CD4-positive, alpha-beta T cell (primary cell): ENCODE results near the gene CFL1. TPM values are rescaled to one million over a fixed set of nuclear protein-coding genes. Genes with fewer than 3 reads are reported as not detected.

Source experiments
- ATAC-seq: fragments of 200-7000 bp; cut with Tn5 transposase; one replicate; pipeline ENCODE4 v1.10.0; 2022; ENCODE audit warnings: mild to moderate bottlenecking; ENCODE audit not compliant: poor library complexity
- CTCF ChIA-PET: fragments of 350-600 bp; sonication (Branson Sonifier 250); formaldehyde crosslinking; loops from one replicate; lab custom pipeline; 2021; ENCODE audit warnings: antibody characterized with exemption, inconsistent platforms; lab: Charles Lee
- POLR2A ChIA-PET: fragments of 350-600 bp; sonication (Branson Sonifier 250); formaldehyde crosslinking; loops from one replicate; lab custom pipeline; 2021; ENCODE audit warnings: antibody characterized with exemption, inconsistent platforms; lab: Charles Lee
- DNase-seq, 14 experiments: peaks; one replicate each; pipeline ENCODE4 v3.0.0-alpha.2; 2013 to 2020; ENCODE audit warnings: mixed read lengths in 2 of 14
- H3K27ac ChIP-seq, 2 donors: one replicate each; pipeline versions ENCODE4 v1.5.1 to v1.7.0; 2013; ENCODE audit warnings: low read length in 2 of 2, low read depth in 1 of 2, mild to moderate bottlenecking in 1 of 2
- H3K27me3 ChIP-seq, 2 experiments: 1 replicate in 1 of 2; 2 replicates in 1 of 2; pipeline versions ENCODE4 v1.6.1 to v1.7.0; 2013; ENCODE audit warnings: low read length in 2 of 2, control low read depth in 1 of 2, mild to moderate bottlenecking in 1 of 2, moderate library complexity in 1 of 2; ENCODE audit not compliant: insufficient read depth in 2 of 2, control insufficient read depth in 1 of 2
- H3K36me3 ChIP-seq: one replicate; pipeline ENCODE4 v1.6.1; 2013; ENCODE audit warnings: low read length, control low read depth; ENCODE audit not compliant: insufficient read depth
- H3K4me1 ChIP-seq: one replicate; pipeline ENCODE4 v1.6.1; 2013; ENCODE audit warnings: low read length, control low read depth; ENCODE audit not compliant: insufficient read depth
- H3K4me3 ChIP-seq: one replicate; pipeline ENCODE4 v1.5.1; 2013; ENCODE audit warnings: mild to moderate bottlenecking, low read length, moderate library complexity
- H3K9me3 ChIP-seq, 2 experiments: 1 replicate in 1 of 2; 2 replicates in 1 of 2; pipeline versions ENCODE4 v1.6.1 to v1.7.0; 2013; ENCODE audit warnings: low read length in 2 of 2, mild to moderate bottlenecking in 2 of 2, control low read depth in 1 of 2, moderate library complexity in 1 of 2; ENCODE audit not compliant: control insufficient read depth in 1 of 2, insufficient read depth in 1 of 2
- H3K27ac Mint-ChIP-seq: one replicate; pipeline ENCODE4 v1.8.0; 2020; ENCODE audit warnings: mixed read lengths
- H3K27me3 Mint-ChIP-seq: one replicate; pipeline ENCODE4 v1.8.0; 2021; ENCODE audit warnings: mixed read lengths
- H3K36me3 Mint-ChIP-seq: one replicate; pipeline ENCODE4 v1.8.0; 2021; ENCODE audit warnings: low read depth, mixed read lengths
- H3K4me1 Mint-ChIP-seq: one replicate; pipeline ENCODE4 v1.8.0; 2021; ENCODE audit warnings: low read depth, mixed read lengths
- H3K4me3 Mint-ChIP-seq: one replicate; pipeline ENCODE4 v1.8.0; 2020; ENCODE audit warnings: mild to moderate bottlenecking, mixed read lengths
- H3K9me3 Mint-ChIP-seq: one replicate; pipeline ENCODE4 v1.8.0; 2020; ENCODE audit warnings: mixed read lengths
- intact Hi-C, 2 experiments: fragments of 100-400 bp; cut with DNase I in 1 of 2; cut with micrococcal nuclease in 1 of 2; formaldehyde crosslinking; loops; one replicate each; pipeline versions ENCODE4 v1.15.1 to v1.9.0; 2023 to 2025; cut with DNase I, micrococcal nuclease
- total RNA-seq, 174 experiments: library from RNA in 2 of 174; stranded (reverse) in 2 of 174; gene quantifications; one replicate each; pipeline ENCODE4 v1.2.3 and lab custom pipeline; 2021 to 2026
- TF ChIP-seq, protein P1 (sequence below): fragments of 200-600 bp; IDR thresholded peaks from one replicate; pipeline ENCODE4 v1.8.0; 2022; ENCODE audit warnings: antibody characterized with exemption, mild to moderate bottlenecking

CFL1 gene
- total RNA-seq, 2 experiments from 2014 or later, result 322 to 331 TPM

DNA sequence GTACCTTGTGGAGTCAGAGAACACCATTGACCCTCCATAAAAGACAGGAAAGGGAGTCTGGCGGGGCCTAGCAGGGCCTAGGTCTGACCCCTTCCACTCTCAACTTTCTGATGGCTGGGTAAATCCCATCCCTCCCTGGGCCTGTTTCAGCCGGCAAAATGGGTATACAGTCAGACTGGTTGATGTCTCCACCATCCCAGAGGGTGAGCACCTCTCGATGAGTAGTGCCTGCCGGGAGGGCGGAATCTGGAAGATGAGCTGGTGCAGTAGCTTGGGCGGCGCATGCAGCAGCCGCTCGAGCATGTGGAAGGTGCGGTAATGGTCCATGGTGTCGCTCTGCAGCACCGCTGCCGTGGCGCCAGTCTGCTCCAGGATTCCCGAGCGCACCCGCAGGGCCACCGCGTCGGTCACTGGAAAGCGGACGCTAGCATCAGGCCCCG, 29.8 kb upstream of the CFL1 start:
- no peak for DNase-seq
- intact Hi-C loops, result loop anchor here (1.0 to 10.0 kb wide), 9 partner anchors 15 to 173 kb away; partner anchors contain the start of genes C11orf68 (in 2 of the 2), DRAP1 (in 2 of the 2), BANF1 (in 1 of the 2) and CFL1 (in 1 of the 2)
- Mint-ChIP-seq H3K27me3 (no peaks in the 10 kb centered on the region), H3K36me3 (peaks cover 48% of the 10 kb centered on the region), H3K4me3 (peak overlapping the region; percentile 87), H3K27ac (peak overlapping the region; percentile 95), H3K9me3 (no peaks in the 10 kb centered on the region), H3K4me1 (peaks cover 58% of the 10 kb centered on the region)
- H3K27me3 ChIP-seq, result no peaks in the 10 kb centered on the region
- peaks cover 62% of the 10 kb centered on the region for H3K4me1 ChIP-seq
- peak overlapping the region; percentile 88 to 91 for H3K27ac ChIP-seq
- peaks cover 29% of the 10 kb centered on the region for H3K36me3 ChIP-seq
- POLR2A ChIA-PET, result interaction anchor here (0.6 to 5.8 kb wide), 17 partner anchors 12 to 388 kb away, joined by 3 to 248 read pairs (median 17); partner anchors contain the start of genes AP5B1, C11orf68, CFL1 and DRAP1
- CTCF ChIA-PET, result interaction anchor here (0.5 to 5.2 kb wide), 27 partner anchors 7 to 346 kb away, joined by 3 to 80 read pairs (median 8); partner anchors contain the start of genes AP5B1, BANF1, C11orf68 and CFL1
- H3K9me3 ChIP-seq, result no peaks in the 10 kb centered on the region
- H3K4me3 ChIP-seq, result peak overlapping the region; percentile 93
- TF ChIP-seq, protein P1, sequence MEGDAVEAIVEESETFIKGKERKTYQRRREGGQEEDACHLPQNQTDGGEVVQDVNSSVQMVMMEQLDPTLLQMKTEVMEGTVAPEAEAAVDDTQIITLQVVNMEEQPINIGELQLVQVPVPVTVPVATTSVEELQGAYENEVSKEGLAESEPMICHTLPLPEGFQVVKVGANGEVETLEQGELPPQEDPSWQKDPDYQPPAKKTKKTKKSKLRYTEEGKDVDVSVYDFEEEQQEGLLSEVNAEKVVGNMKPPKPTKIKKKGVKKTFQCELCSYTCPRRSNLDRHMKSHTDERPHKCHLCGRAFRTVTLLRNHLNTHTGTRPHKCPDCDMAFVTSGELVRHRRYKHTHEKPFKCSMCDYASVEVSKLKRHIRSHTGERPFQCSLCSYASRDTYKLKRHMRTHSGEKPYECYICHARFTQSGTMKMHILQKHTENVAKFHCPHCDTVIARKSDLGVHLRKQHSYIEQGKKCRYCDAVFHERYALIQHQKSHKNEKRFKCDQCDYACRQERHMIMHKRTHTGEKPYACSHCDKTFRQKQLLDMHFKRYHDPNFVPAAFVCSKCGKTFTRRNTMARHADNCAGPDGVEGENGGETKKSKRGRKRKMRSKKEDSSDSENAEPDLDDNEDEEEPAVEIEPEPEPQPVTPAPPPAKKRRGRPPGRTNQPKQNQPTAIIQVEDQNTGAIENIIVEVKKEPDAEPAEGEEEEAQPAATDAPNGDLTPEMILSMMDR, result no peak
- ATAC-seq, result no peak

DNA sequence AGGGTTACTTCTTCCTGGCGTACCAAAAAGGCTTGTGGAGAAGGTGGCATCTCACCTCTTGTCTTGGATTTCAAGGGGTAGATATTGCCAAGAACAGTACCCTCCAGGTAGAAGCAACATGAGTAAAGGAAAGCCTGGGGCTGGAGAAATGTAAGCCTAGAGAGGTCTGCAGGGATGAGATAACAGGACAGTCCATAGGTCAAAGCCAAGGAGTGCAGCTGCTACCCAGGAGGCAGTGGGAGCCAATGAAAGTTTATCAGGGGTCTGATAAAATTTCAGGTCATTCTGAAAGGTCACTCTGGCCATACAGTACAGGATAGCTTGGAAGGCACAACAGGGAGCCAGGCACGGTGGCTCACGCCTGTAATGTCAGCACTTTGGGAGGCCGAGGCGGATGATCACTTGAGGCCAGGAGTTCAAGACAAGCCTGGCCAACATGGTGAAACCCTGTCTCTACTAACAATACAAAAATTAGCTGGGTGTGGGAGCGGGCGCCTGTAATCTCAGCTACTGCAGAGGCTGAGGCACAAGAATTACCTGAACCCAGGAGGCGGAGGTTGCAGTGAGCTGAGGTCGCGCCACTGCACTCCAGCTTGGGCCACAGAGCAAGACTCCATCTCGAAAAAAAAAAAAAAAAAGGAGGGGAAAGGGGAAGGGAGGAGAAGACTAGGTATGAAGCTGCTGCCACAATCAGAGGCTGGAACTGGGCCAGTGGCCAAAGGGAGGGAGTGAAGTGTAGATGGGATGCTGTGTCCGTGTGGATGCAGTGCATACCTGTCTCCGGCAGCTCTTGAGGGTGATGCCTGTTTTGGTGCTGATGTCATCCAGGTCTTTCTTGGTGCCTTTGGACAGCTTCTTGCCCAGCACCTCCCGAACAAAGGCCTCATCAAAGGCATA, 29.1 kb upstream of the CFL1 start:
- Mint-ChIP-seq H3K27ac (peak overlapping the region; percentile 95), H3K27me3 (no peaks in the 10 kb centered on the region), H3K4me3 (peak overlapping the region; percentile 87), H3K36me3 (peaks cover 53% of the 10 kb centered on the region), H3K4me1 (peaks cover 51% of the 10 kb centered on the region), H3K9me3 (no peaks in the 10 kb centered on the region)
- H3K36me3 ChIP-seq, result peaks cover 35% of the 10 kb centered on the region
- TF ChIP-seq, protein P1, result no peak
- ChIA-PET CTCF (interaction anchor here (1.5 to 5.2 kb wide), 6 partner anchors 16 to 175 kb away, joined by 9 to 80 read pairs (median 16); partner anchors contain the start of genes C11orf68, CFL1, DRAP1 and KAT5), POLR2A (interaction anchor here (1.0 to 5.2 kb wide), 5 partner anchors 13 to 36 kb away, joined by 4 to 248 read pairs (median 80); partner anchors contain the start of genes C11orf68, CFL1, DRAP1 and FOSL1)
- no peaks in the 10 kb centered on the region for H3K27me3 ChIP-seq
- intact Hi-C loops, result loop anchor here in 1 of 2 experiments (10.0 kb wide), 1 partner anchor 172 kb away; the partner anchor contains the start of gene KAT5
- no peaks in the 10 kb centered on the region for H3K9me3 ChIP-seq
- H3K4me3 ChIP-seq, result peak overlapping the region; percentile 93
- DNase-seq, result peak in 1 of 14 experiments; percentile 38
- no peak for ATAC-seq
- peaks cover 55% of the 10 kb centered on the region for H3K4me1 ChIP-seq
- peak overlapping the region; percentile 88 to 91 for H3K27ac ChIP-seq
